Thoracic aorta (tissue), 2 donors: ENCODE measurements around the gene CENPH. TPM values are rescaled to one million over a fixed set of nuclear protein-coding genes. Genes with fewer than 3 reads are reported as not detected.

Source experiments
- ATAC-seq: fragments of 150-250 bp; one replicate; pipeline ENCODE4 v1.8.0; 2017; ENCODE audit warnings: low read depth; ENCODE audit not compliant: insufficient number of reproducible peaks, low FRiP score
- DNase-seq: peaks from one replicate; pipeline ENCODE4 v3.0.0-alpha.2; 2020; ENCODE audit warnings: low spot score
- H3K27ac ChIP-seq, 2 donors: fragments of 200-600 bp; sonication (generic); 1 replicate in 1 of 2; 2 replicates in 1 of 2; pipeline ENCODE4 v1.5.1; 2016; ENCODE audit warnings: mild to moderate bottlenecking in 2 of 2, moderate library complexity in 2 of 2
- H3K27me3 ChIP-seq: fragments of 200-600 bp; sonication (generic); replicated peaks from 2 replicates; pipeline ENCODE4 v1.6.0; 2016; ENCODE audit warnings: mild to moderate bottlenecking; ENCODE audit not compliant: insufficient read depth
- H3K36me3 ChIP-seq: fragments of 200-600 bp; sonication (generic); one replicate; pipeline ENCODE4 v1.5.1; 2016
- H3K4me1 ChIP-seq, 2 donors: fragments of 200-600 bp; sonication (generic); 1 replicate in 1 of 2; 2 replicates in 1 of 2; pipeline versions ENCODE4 v1.5.1 to v1.6.0; 2016; ENCODE audit warnings: low read depth in 2 of 2, mild to moderate bottlenecking in 1 of 2; ENCODE audit not compliant: control insufficient read depth in 1 of 2
- H3K4me3 ChIP-seq: fragments of 200-600 bp; sonication (generic); 2 replicates; pipeline ENCODE4 v1.5.1; 2016; ENCODE audit warnings: mild to moderate bottlenecking
- H3K9me3 ChIP-seq: fragments of 200-600 bp; sonication (generic); 2 replicates; pipeline ENCODE4 v1.5.1; 2016
- CTCF ChIP-seq: fragments of 200-600 bp; sonication (generic); IDR thresholded peaks from one replicate; pipeline ENCODE4 v1.5.1; 2019; ENCODE audit warnings: antibody characterized with exemption
- total RNA-seq, 2 donors: library from RNA; depleted of rRNA; stranded (reverse); fragments of >200 nt; gene quantifications; one replicate each; pipeline versions ENCODE4 v1.1.0 to v1.2.3, GENCODE V29; 2016

CENPH gene
- total RNA-seq, 2 donors from 2014 or later = 1.3 to 1.8 TPM

- no peak for TF ChIP-seq CTCF
- H3K9me3 ChIP-seq = no peaks in the 10 kb centered on the region
- ATAC-seq (no peak), DNase-seq (no peak)
- H3K27ac ChIP-seq = no peak overlapping the region
- no peak overlapping the region for H3K4me3 ChIP-seq
- no peaks in the 10 kb centered on the region for H3K4me1 ChIP-seq
- H3K27me3 ChIP-seq = no peaks in the 10 kb centered on the region
- H3K36me3 ChIP-seq = no peaks in the 10 kb centered on the region
Observed at GRCh38 chr5:69152731-69153130, 36.7 kb upstream of the CENPH start.

- no peak for TF ChIP-seq CTCF
Observed at GRCh38 chr5:69156456-69156855, 32.9 kb upstream of the CENPH start.

GRCh38 chr5:69158039-69158438 is 31.3 kb upstream of the CENPH start:
- ATAC-seq (no peak), DNase-seq (no peak)
- H3K4me3 ChIP-seq = no peak overlapping the region
- H3K4me1 ChIP-seq = no peaks in the 10 kb centered on the region
- no peaks in the 10 kb centered on the region for H3K36me3 ChIP-seq
- no peaks in the 10 kb centered on the region for H3K9me3 ChIP-seq
- no peak for TF ChIP-seq CTCF
- H3K27me3 ChIP-seq = no peaks in the 10 kb centered on the region
- no peak overlapping the region for H3K27ac ChIP-seq

More at GRCh38 chr5:69156456-69156855, 32.9 kb upstream of the CENPH start:
- DNase-seq (no peak), ATAC-seq (no peak)
- Histone ChIP-seq H3K4me3 (no peak overlapping the region), H3K27ac (no peak overlapping the region), H3K36me3 (no peaks in the 10 kb centered on the region), H3K4me1 (no peaks in the 10 kb centered on the region), H3K9me3 (no peaks in the 10 kb centered on the region), H3K27me3 (no peaks in the 10 kb centered on the region)

- ATAC-seq (no peak), DNase-seq (no peak)
- H3K36me3 ChIP-seq = no peaks in the 10 kb centered on the region
- no peak overlapping the region for H3K27ac ChIP-seq
- TF ChIP-seq CTCF = no peak
- no peaks in the 10 kb centered on the region for H3K27me3 ChIP-seq
- H3K9me3 ChIP-seq = no peaks in the 10 kb centered on the region
- H3K4me3 ChIP-seq = no peak overlapping the region
- no peaks in the 10 kb centered on the region for H3K4me1 ChIP-seq
Observed at GRCh38 chr5:69160651-69161050, 28.7 kb upstream of the CENPH start.

- ATAC-seq (peak; percentile 95), DNase-seq (peak; percentile 89)
- Histone ChIP-seq H3K27ac (peak within 1 kb of the TSS in 1 of 2 donors; percentile 8), H3K36me3 (no peaks in the 10 kb centered on the region), H3K9me3 (no peaks in the 10 kb centered on the region), H3K4me3 (peak within 1 kb of the TSS; percentile 89), H3K27me3 (no peaks in the 10 kb centered on the region), H3K4me1 (peaks cover 7 to 9% of the 10 kb centered on the region in 2 donors)
- TF ChIP-seq CTCF = no peak
Observed at GRCh38 chr5:69166686-69167492, 22.5 kb upstream of the CENPH start, which contains the start of gene CCNB1. Gene CCNB1, plus strand, starts transcription at chr5:69167150. Its CDS starts 113 bp downstream, at chr5:69167263.
